OCI-LY7 (cell line): ENCODE results near the gene ZNF283. TPM values are rescaled to one million over a fixed set of nuclear protein-coding genes. Genes with fewer than 3 reads are reported as not detected.
"Not testable (repeated sequence)": the region's sequence is repeated elsewhere in the genome, so short reads cannot be mapped to it uniquely, and the experiment has no call there.

Source experiments
- BruUV-seq: library from RNA; stranded (reverse); fragments of 400-500 nt; replicated peaks from 2 replicates; lab custom pipeline; 2021; lab: Mats Ljungman, UMichigan
- CTCF ChIA-PET: fragments of 300-600 bp; sonication (Branson Sonifier 250); formaldehyde crosslinking; loops from one replicate; lab custom pipeline; 2022; ENCODE audit warnings: antibody characterized with exemption; ENCODE audit not compliant: unreplicated experiment; lab: Charles Lee
- POLR2A ChIA-PET: fragments of 300-600 bp; sonication (Branson Sonifier 250); formaldehyde crosslinking; loops from one replicate; lab custom pipeline; 2022; ENCODE audit warnings: antibody characterized with exemption; lab: Charles Lee
- DNase-seq: peaks from one replicate; pipeline ENCODE4 v3.0.0-alpha.2; 2015; ENCODE audit warnings: low spot score
- H2AFZ ChIP-seq: fragments of 200-600 bp; sonication (generic), shearing (Covaris generic); 2 replicates; pipeline ENCODE4 v1.6.1; 2014; ENCODE audit warnings: mild to moderate bottlenecking, antibody characterized with exemption, low read length, moderate library complexity
- H3K27ac ChIP-seq: fragments of 200-600 bp; sonication (generic); 2 replicates; pipeline ENCODE4 v1.5.1; 2014; ENCODE audit warnings: mixed run types, low read depth, mild to moderate bottlenecking, moderate library complexity, low read length, inconsistent platforms; ENCODE audit not compliant: poor library complexity, severe bottlenecking
- H3K36me3 ChIP-seq: fragments of 200-600 bp; sonication (generic); 2 replicates; pipeline ENCODE4 v1.6.1; 2014; ENCODE audit warnings: mild to moderate bottlenecking, antibody characterized with exemption, low read length, moderate library complexity, mixed read lengths; ENCODE audit not compliant: insufficient read depth
- H3K4me1 ChIP-seq: fragments of 200-600 bp; sonication (generic); 2 replicates; pipeline ENCODE4 v1.5.1; 2014; ENCODE audit warnings: mild to moderate bottlenecking, low read length; ENCODE audit not compliant: insufficient read depth, poor library complexity, severe bottlenecking
- H3K4me2 ChIP-seq: fragments of 200-600 bp; sonication (generic); 2 replicates; pipeline ENCODE4 v1.6.1; 2014; ENCODE audit warnings: mild to moderate bottlenecking, low read length
- H3K4me3 ChIP-seq: fragments of 200-600 bp; sonication (generic); 2 replicates; pipeline ENCODE4 v1.5.1; 2014; ENCODE audit warnings: mild to moderate bottlenecking, low read depth, low read length; ENCODE audit not compliant: poor library complexity, severe bottlenecking
- H3K79me2 ChIP-seq: fragments of 200-600 bp; sonication (generic); 2 replicates; pipeline ENCODE4 v1.6.1; 2016; ENCODE audit warnings: low read depth, mild to moderate bottlenecking, low read length, moderate library complexity, mixed read lengths; ENCODE audit not compliant: insufficient read depth
- H3K9me2 ChIP-seq: fragments of 200-600 bp; sonication (generic); 2 replicates; pipeline ENCODE4 v1.6.1; 2016; ENCODE audit warnings: mild to moderate bottlenecking, low read length, mixed read lengths; ENCODE audit not compliant: insufficient read depth
- H3K9me3 ChIP-seq: fragments of 200-600 bp; sonication (generic); 2 replicates; pipeline ENCODE4 v1.6.1; 2014; ENCODE audit warnings: mild to moderate bottlenecking, mixed run types, low read length, mixed read lengths
- H4K20me1 ChIP-seq: fragments of 200-600 bp; sonication (generic); 2 replicates; pipeline ENCODE4 v1.6.1; 2014; ENCODE audit warnings: mild to moderate bottlenecking, antibody characterized with exemption, low read length, moderate library complexity, mixed read lengths; ENCODE audit not compliant: insufficient read depth
- EZH2phosphoT487 ChIP-seq: fragments of 200-600 bp; sonication (generic); IDR thresholded peaks from 2 replicates; pipeline ENCODE4 v1.6.1; 2018; ENCODE audit warnings: low read depth, borderline replicate concordance, mild to moderate bottlenecking, mixed run types, antibody characterized with exemption, low read length, moderate library complexity, mixed read lengths
- intact Hi-C: fragments of 100-400 bp; cut with micrococcal nuclease; formaldehyde crosslinking; loops from one replicate; pipeline ENCODE4 v1.10.0; 2022; ENCODE audit not compliant: unreplicated experiment
- total RNA-seq, 2 experiments: library from RNA; depleted of rRNA in 1 of 2; stranded (reverse); fragments of >200 nt in 1 of 2; shearing (Covaris generic) in 1 of 2; gene quantifications; 2 replicates each; pipeline ENCODE4 v1.2.3, GENCODE V29; 2014 to 2022
- TF ChIP-seq, protein P1 (sequence below): fragments of 200-600 bp; sonication (generic); conservative IDR thresholded peaks from 2 replicates; pipeline ENCODE4 v1.5.1; 2014; ENCODE audit warnings: mild to moderate bottlenecking, antibody characterized with exemption, low read length, moderate library complexity, mixed read lengths

Gene ZNF283
- total RNA-seq, 2 experiments from 2014 or later = 2.8 to 4.8 TPM

DNA sequence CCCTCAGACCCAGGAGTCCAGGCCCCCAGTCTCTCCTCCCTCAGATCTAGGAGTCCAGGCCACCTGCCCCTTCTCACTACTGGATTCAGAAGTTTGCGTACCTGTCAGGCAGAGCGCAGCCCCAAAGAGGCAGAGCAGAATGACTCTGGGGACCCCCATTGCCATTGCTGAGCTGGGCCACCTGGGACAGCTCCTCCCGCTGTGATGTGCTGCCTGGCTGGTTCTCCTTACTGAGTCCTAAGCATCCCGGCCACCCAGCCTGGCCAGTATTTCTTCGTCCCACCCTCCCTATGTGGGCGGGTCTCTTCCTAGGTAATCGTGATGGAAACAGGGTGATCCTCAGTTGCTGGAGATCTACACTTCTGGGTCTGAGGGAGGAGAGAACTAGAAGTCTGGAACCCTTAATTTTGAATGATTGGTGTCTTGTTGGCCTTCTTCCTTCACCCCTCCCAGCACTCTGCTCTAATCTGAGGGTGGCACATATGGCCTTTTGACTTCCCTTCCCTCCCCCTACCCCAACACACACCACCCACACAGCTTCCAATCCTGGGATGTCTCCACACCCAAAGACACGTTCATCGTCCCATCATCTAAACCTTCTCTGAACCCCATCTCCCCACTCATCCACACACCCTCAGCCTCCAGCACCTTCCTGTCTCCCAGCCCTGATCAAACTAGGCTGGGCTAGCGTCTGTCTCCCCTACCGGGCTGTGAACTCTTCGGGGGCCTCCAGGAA lies 24.7 kb upstream of the ZNF283 start, which contains the start of gene LYPD5:
LYPD5 (minus strand) TSS at position 232 of the 736 bp plus-strand sequence; CDS start at position 165, 67 bp downstream.
- POLR2A ChIA-PET = no interaction called here
- no peak for TF ChIP-seq EZH2phosphoT487
- TF ChIP-seq, protein P1, sequence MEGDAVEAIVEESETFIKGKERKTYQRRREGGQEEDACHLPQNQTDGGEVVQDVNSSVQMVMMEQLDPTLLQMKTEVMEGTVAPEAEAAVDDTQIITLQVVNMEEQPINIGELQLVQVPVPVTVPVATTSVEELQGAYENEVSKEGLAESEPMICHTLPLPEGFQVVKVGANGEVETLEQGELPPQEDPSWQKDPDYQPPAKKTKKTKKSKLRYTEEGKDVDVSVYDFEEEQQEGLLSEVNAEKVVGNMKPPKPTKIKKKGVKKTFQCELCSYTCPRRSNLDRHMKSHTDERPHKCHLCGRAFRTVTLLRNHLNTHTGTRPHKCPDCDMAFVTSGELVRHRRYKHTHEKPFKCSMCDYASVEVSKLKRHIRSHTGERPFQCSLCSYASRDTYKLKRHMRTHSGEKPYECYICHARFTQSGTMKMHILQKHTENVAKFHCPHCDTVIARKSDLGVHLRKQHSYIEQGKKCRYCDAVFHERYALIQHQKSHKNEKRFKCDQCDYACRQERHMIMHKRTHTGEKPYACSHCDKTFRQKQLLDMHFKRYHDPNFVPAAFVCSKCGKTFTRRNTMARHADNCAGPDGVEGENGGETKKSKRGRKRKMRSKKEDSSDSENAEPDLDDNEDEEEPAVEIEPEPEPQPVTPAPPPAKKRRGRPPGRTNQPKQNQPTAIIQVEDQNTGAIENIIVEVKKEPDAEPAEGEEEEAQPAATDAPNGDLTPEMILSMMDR = no peak
- intact Hi-C loops = no loop called here
- DNase-seq = no peak
- Histone ChIP-seq H2AFZ (no peak within 1 kb of the TSS), H3K4me3 (no peak within 1 kb of the TSS), H3K27ac (no peak within 1 kb of the TSS), H3K36me3 (no peaks in the 10 kb centered on the region), H3K4me2 (no peak within 1 kb of the TSS), H3K79me2 (no peaks in the 10 kb centered on the region), H3K9me3 (no peaks in the 10 kb centered on the region), H3K4me1 (no peaks in the 10 kb centered on the region), H3K9me2 (no peaks in the 10 kb centered on the region), H4K20me1 (no peaks in the 10 kb centered on the region)
- CTCF ChIA-PET = no interaction called here
- BruUV-seq = no TSS peak

DNA sequence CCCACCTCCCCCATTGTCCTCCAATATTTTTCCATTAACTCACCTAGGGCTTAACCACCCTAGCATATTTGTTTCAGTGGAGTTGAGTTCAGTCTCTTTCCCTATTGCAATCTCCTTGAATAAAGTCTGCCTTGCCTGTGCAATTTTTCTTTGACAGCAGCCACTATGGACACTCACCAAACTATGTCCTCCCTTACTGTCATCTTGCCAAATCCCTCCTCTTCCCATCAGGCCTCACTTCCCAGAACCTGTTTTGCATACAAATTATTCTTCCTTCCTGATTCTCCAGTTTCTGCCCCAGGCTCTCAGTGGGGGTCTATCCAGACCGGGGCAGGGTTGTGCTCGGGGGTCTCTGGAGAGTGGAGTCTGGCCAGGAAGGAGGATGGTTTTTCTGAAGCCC lies 22.7 kb upstream of the ZNF283 start:
- Histone ChIP-seq H3K79me2 (no peaks in the 10 kb centered on the region), H3K4me3 (no peak overlapping the region), H3K27ac (no peak overlapping the region), H3K4me2 (no peak overlapping the region), H3K9me3 (no peaks in the 10 kb centered on the region), H2AFZ (no peak overlapping the region), H3K36me3 (no peaks in the 10 kb centered on the region), H4K20me1 (no peaks in the 10 kb centered on the region), H3K4me1 (peaks cover 4% of the 10 kb centered on the region), H3K9me2 (no peaks in the 10 kb centered on the region)
- BruUV-seq = no TSS peak
- ChIA-PET CTCF (no interaction called here), POLR2A (no interaction called here)
- intact Hi-C loops = no loop called here
- TF ChIP-seq, protein P1 = no peak
- no peak for TF ChIP-seq EZH2phosphoT487
- no peak for DNase-seq

DNA sequence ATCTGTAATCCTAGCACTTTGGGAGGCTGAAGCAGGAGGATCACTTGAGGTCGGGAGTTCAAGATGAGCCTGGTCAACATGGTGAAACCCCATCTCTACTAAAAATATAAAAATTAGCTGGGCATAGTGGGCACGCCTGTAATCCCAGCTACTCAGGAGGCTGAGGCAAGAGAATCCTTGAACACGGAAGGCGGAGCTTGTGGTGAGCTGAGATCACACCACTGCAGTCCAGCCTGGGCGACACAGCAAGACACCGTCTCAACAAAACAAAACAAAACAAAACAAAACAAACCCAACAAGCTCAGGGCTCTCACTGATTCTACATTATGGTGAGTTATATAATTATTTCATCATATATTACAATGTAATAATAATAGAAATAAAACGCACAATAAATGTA lies 20.7 kb upstream of the ZNF283 start:
- CTCF ChIA-PET, BruUV-seq: not testable (repeated sequence)

More for the DNA sequence above, 20.7 kb upstream of the ZNF283 start:
- POLR2A ChIA-PET, H3K36me3 ChIP-seq, H2AFZ ChIP-seq, H3K79me2 ChIP-seq, H3K4me1 ChIP-seq, H3K4me2 ChIP-seq, H3K9me2 ChIP-seq, intact Hi-C loops, H3K27ac ChIP-seq, DNase-seq, H3K4me3 ChIP-seq, H3K9me3 ChIP-seq, H4K20me1 ChIP-seq: not testable (repeated sequence)
